GM12801 (cell line): ENCODE data around the gene VSTM2L.

Source experiments
- CTCF ChIP-seq: IDR thresholded peaks from one replicate; pipeline ENCODE4 v1.5.1; 2011; ENCODE audit warnings: control low read depth; ENCODE audit not compliant: insufficient read length; ENCODE audit errors: extremely low read depth

VSTM2L gene

GRCh38 chr20:37934634-37935375 lies 31.9 kb downstream of the VSTM2L start:
- no peak for TF ChIP-seq CTCF

GRCh38 chr20:37935435-37935834 lies 32.5 kb downstream of the VSTM2L start:
- no peak for TF ChIP-seq CTCF

GRCh38 chr20:37936041-37936440 lies 33.1 kb downstream of the VSTM2L start:
- TF ChIP-seq CTCF: no peak

GRCh38 chr20:37936451-37936850 lies 33.5 kb downstream of the VSTM2L start:
- no peak for TF ChIP-seq CTCF

GRCh38 chr20:37937686-37938085 lies 34.8 kb downstream of the VSTM2L start:
- TF ChIP-seq CTCF: no peak

- no peak for TF ChIP-seq CTCF
Observed at GRCh38 chr20:37938181-37938750, 35.3 kb downstream of the VSTM2L start.

- no peak for TF ChIP-seq CTCF
Observed at GRCh38 chr20:37938954-37939353, 36.0 kb downstream of the VSTM2L start.
